Panc1 (cell line): Measurements from ENCODE around the gene DAPK1.

Experiments
- CTCF ChIP-seq: fragments of 450-650 bp; IDR thresholded peaks from 2 replicates; pipeline ENCODE4 v1.5.1; 2017; ENCODE audit warnings: mild to moderate bottlenecking
- POLR2AphosphoS5 ChIP-seq: IDR thresholded peaks from 2 replicates; pipeline ENCODE4 v1.6.1; 2012; ENCODE audit warnings: mild to moderate bottlenecking, low read depth, low read length, moderate library complexity
- REST ChIP-seq, 2 experiments: IDR thresholded peaks; 2 replicates each; pipeline ENCODE4 v1.6.1; 2011 to 2012; ENCODE audit warnings: low read depth in 2 of 2, control low read depth in 1 of 2, low read length in 1 of 2, mild to moderate bottlenecking in 1 of 2, moderate library complexity in 1 of 2; ENCODE audit not compliant: insufficient read depth in 1 of 2
- SIN3A ChIP-seq: IDR thresholded peaks from 2 replicates; pipeline ENCODE4 v1.6.1; 2012; ENCODE audit warnings: low read depth, mild to moderate bottlenecking, low read length, moderate library complexity, borderline replicate concordance; ENCODE audit not compliant: insufficient read depth

GRCh38 chr9:87629104-87629503 is 131.4 kb downstream of the DAPK1 start:
- TF ChIP-seq CTCF (no peak), POLR2AphosphoS5 (no peak), SIN3A (no peak), REST (IDR thresholded peaks at IDR 0.05; ENCODE audit: insufficient read depth in 1 of 2, low read depth in 2 of 2, low read length in 1 of 2) (no peak)
